WTC11 (cell line): ENCODE results near the gene WDR18.

Experiments used
- SP1 ChIP-seq: sonication (generic); formaldehyde crosslinking; conservative IDR thresholded peaks from 2 replicates; pipeline ENCODE4 v1.8.1; 2022; ENCODE audit warnings: missing genetic modification reagents
- TEAD1 ChIP-seq: sonication (generic); formaldehyde crosslinking; IDR thresholded peaks from 2 replicates; pipeline ENCODE4 v1.8.0; 2022; ENCODE audit warnings: mild to moderate bottlenecking, missing genetic modification reagents
- TF ChIP-seq, protein P1 (sequence below): fragments of 250-450 bp; sonication (Bioruptor Pico); IDR thresholded peaks from 2 replicates; pipeline ENCODE4 v2.1.2; 2022; ENCODE audit warnings: mild to moderate bottlenecking, moderate library complexity
- TF ChIP-seq, protein P2 (sequence below): fragments of 200-600 bp; IDR thresholded peaks from 2 replicates; pipeline ENCODE4 v1.8.0; 2022; ENCODE audit warnings: antibody characterized with exemption
- TF ChIP-seq, protein P3 (sequence below): sonication (generic); formaldehyde crosslinking; IDR thresholded peaks from 2 replicates; pipeline ENCODE4 v1.8.1; 2022; ENCODE audit warnings: mild to moderate bottlenecking, missing genetic modification reagents, moderate library complexity, borderline replicate concordance
- TF ChIP-seq, protein P4 (sequence below): sonication (generic); formaldehyde crosslinking; IDR thresholded peaks from 2 replicates; pipeline ENCODE4 v1.8.0; 2023; ENCODE audit warnings: missing genetic modification reagents, mild to moderate bottlenecking, borderline replicate concordance

DNA sequence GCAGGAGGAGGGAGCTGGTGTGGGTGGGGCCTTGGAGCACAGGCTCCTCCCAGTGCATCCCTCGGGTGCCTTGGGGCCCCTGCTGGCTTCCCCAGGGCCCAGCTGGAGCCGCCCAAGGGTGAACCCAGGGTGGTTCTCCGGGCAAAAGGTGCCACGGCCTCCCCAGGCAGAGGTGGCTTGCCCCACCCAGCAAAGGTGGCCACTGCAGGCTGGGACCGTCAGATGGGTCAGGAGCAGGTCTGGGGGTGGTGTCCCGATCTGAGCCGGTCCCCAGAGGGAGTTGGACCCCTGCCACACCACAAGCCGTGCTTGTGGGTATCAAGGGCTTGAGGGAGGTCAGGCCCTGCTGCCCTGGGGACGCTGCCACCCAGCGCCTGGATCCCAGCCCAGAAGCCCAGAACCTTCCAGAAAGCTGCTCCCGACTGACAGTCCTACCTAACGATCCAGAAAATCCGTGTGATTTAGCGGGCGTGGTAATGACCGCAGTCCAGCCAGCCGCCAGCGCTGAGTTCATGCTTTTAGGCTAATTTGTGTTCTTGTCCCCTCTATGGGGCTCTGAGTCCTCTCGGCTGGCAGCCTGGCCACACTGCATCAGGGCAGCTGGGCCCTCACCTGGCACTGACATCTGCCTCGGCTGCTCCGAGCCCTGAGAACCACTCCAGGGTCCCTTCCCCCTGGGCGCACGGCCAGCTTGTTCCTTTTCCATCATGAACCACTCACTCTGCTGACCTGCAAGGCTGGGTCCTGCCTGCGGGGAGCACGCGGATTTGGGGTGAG is 11.1 kb downstream of the WDR18 start:
- TF ChIP-seq, protein P1, sequence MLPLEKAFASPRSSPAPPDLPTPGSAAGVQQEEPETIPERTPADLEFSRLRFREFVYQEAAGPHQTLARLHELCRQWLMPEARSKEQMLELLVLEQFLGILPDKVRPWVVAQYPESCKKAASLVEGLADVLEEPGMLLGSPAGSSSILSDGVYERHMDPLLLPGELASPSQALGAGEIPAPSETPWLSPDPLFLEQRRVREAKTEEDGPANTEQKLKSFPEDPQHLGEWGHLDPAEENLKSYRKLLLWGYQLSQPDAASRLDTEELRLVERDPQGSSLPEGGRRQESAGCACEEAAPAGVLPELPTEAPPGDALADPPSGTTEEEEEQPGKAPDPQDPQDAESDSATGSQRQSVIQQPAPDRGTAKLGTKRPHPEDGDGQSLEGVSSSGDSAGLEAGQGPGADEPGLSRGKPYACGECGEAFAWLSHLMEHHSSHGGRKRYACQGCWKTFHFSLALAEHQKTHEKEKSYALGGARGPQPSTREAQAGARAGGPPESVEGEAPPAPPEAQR (CRISPR knock-in tag), result no peak
- TF ChIP-seq, protein P2, sequence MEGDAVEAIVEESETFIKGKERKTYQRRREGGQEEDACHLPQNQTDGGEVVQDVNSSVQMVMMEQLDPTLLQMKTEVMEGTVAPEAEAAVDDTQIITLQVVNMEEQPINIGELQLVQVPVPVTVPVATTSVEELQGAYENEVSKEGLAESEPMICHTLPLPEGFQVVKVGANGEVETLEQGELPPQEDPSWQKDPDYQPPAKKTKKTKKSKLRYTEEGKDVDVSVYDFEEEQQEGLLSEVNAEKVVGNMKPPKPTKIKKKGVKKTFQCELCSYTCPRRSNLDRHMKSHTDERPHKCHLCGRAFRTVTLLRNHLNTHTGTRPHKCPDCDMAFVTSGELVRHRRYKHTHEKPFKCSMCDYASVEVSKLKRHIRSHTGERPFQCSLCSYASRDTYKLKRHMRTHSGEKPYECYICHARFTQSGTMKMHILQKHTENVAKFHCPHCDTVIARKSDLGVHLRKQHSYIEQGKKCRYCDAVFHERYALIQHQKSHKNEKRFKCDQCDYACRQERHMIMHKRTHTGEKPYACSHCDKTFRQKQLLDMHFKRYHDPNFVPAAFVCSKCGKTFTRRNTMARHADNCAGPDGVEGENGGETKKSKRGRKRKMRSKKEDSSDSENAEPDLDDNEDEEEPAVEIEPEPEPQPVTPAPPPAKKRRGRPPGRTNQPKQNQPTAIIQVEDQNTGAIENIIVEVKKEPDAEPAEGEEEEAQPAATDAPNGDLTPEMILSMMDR, result no peak
- TF ChIP-seq, protein P3, sequence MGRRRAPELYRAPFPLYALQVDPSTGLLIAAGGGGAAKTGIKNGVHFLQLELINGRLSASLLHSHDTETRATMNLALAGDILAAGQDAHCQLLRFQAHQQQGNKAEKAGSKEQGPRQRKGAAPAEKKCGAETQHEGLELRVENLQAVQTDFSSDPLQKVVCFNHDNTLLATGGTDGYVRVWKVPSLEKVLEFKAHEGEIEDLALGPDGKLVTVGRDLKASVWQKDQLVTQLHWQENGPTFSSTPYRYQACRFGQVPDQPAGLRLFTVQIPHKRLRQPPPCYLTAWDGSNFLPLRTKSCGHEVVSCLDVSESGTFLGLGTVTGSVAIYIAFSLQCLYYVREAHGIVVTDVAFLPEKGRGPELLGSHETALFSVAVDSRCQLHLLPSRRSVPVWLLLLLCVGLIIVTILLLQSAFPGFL (CRISPR knock-in tag), result no peak
- TF ChIP-seq, protein P4, sequence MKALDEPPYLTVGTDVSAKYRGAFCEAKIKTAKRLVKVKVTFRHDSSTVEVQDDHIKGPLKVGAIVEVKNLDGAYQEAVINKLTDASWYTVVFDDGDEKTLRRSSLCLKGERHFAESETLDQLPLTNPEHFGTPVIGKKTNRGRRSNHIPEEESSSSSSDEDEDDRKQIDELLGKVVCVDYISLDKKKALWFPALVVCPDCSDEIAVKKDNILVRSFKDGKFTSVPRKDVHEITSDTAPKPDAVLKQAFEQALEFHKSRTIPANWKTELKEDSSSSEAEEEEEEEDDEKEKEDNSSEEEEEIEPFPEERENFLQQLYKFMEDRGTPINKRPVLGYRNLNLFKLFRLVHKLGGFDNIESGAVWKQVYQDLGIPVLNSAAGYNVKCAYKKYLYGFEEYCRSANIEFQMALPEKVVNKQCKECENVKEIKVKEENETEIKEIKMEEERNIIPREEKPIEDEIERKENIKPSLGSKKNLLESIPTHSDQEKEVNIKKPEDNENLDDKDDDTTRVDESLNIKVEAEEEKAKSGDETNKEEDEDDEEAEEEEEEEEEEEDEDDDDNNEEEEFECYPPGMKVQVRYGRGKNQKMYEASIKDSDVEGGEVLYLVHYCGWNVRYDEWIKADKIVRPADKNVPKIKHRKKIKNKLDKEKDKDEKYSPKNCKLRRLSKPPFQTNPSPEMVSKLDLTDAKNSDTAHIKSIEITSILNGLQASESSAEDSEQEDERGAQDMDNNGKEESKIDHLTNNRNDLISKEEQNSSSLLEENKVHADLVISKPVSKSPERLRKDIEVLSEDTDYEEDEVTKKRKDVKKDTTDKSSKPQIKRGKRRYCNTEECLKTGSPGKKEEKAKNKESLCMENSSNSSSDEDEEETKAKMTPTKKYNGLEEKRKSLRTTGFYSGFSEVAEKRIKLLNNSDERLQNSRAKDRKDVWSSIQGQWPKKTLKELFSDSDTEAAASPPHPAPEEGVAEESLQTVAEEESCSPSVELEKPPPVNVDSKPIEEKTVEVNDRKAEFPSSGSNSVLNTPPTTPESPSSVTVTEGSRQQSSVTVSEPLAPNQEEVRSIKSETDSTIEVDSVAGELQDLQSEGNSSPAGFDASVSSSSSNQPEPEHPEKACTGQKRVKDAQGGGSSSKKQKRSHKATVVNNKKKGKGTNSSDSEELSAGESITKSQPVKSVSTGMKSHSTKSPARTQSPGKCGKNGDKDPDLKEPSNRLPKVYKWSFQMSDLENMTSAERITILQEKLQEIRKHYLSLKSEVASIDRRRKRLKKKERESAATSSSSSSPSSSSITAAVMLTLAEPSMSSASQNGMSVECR (CRISPR knock-in tag), result no peak
- TF ChIP-seq TEAD1 (CRISPR knock-in tag), result no peak
- no peak for TF ChIP-seq SP1 (CRISPR knock-in tag)
